ENCODE data around the gene ZSWIM1.

- TF ChIP-seq REST (IDR thresholded peaks at IDR 0.05; ENCODE audit: low read depth, low read length): no peak
- TF ChIP-seq CHD2 (IDR thresholded peaks at IDR 0.05; ENCODE audit: borderline replicate concordance, low read depth, low read length): no peak
- no peak for TF ChIP-seq TAF1 (IDR thresholded peaks at IDR 0.05; ENCODE audit: borderline replicate concordance, low read depth, low read length)
- no peak for TF ChIP-seq MAX (IDR thresholded peaks at IDR 0.05; ENCODE audit: low read depth, low read length)
- no peak for TF ChIP-seq EP300 (IDR thresholded peaks at IDR 0.05; ENCODE audit: borderline replicate concordance in 1 of 2, control insufficient read depth in 1 of 2, low read depth in 2 of 2, low read length in 2 of 2)
- no peak for TF ChIP-seq WRNIP1 (IDR thresholded peaks at IDR 0.05; ENCODE audit: borderline replicate concordance, low read depth, low read length)
- no peak for TF ChIP-seq CTCF (IDR thresholded peaks at IDR 0.05 in 2 of 3, conservative IDR thresholded peaks at IDR 0.05 in 1 of 3; ENCODE audit: control insufficient read depth in 2 of 3, extremely low read depth in 1 of 3, insufficient read depth in 1 of 3, low read depth in 3 of 3, low read length in 3 of 3)
Observed at GRCh38 chr20:45918182-45918737, 37.2 kb downstream of the ZSWIM1 start.

All from GM12878 (cell line).